Epidermal melanocyte (primary cell): ENCODE results near the gene SLC39A6.
"Not testable (repeated sequence)": the region's sequence is repeated elsewhere in the genome, so short reads cannot be mapped to it uniquely, and the experiment has no call there.

ENCODE experiments used
- DNase-seq: peaks from one replicate; pipeline ENCODE4 v3.0.0; 2011; ENCODE audit warnings: low spot score; ENCODE audit not compliant: insufficient read length

The SLC39A6 gene, protein sequence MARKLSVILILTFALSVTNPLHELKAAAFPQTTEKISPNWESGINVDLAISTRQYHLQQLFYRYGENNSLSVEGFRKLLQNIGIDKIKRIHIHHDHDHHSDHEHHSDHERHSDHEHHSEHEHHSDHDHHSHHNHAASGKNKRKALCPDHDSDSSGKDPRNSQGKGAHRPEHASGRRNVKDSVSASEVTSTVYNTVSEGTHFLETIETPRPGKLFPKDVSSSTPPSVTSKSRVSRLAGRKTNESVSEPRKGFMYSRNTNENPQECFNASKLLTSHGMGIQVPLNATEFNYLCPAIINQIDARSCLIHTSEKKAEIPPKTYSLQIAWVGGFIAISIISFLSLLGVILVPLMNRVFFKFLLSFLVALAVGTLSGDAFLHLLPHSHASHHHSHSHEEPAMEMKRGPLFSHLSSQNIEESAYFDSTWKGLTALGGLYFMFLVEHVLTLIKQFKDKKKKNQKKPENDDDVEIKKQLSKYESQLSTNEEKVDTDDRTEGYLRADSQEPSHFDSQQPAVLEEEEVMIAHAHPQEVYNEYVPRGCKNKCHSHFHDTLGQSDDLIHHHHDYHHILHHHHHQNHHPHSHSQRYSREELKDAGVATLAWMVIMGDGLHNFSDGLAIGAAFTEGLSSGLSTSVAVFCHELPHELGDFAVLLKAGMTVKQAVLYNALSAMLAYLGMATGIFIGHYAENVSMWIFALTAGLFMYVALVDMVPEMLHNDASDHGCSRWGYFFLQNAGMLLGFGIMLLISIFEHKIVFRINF

GRCh38 chr18:36129300-36130038 is at the start of gene SLC39A6, which contains the start of gene ELP2:
TSS of gene SLC39A6 (minus strand) at chr18:36129340. CDS start at chr18:36127007, 2,333 bp downstream.
TSS of gene ELP2 (plus strand) at chr18:36129899. CDS start at chr18:36129934, 35 bp downstream.
- peak; percentile 92 for DNase-seq

GRCh38 chr18:36177913-36178312 is 48.8 kb upstream of the SLC39A6 start:
- no peak for DNase-seq

DNA sequence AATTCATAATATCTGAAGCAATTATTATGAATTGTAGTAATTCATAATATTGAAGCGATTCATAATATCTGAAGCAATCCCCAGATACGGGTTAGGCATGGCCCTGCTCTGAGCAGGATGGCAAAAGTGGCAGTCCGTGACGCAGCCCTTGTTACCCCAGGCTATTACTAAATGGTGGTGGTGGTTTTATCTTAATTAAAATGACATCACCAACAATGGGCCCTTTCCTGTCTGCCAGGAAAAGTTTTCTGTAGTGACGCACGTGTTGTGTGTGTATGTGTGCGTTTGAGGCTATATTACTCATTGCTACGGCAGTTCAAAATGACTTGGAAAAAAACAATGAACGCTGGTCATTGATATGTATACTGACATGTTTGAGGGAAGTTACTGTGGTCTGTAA is 47.6 kb upstream of the SLC39A6 start:
- no peak for DNase-seq

GRCh38 chr18:36176177-36176584 is 47.0 kb upstream of the SLC39A6 start:
- DNase-seq: no peak

GRCh38 chr18:36175481-36175880 is 46.3 kb upstream of the SLC39A6 start:
- DNase-seq: no peak

DNA sequence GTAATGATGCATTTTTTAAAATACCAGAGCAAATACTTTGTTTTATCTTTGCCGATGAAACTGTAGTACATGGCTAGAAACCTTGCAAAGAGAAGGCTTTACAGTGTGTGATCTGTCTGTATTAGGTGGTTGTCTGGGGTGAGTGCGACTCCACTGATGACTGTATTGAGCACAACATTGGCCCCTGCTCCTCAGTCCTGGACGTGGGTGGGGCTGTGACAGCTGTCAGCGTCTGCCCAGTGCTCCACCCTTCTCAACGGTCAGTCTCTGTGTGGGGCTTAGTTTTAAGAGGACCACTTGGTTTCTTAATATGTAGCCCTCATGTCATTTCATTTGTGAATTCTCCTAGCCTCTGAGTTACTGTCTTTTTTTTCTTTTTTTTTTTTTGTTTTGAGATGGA is 40.8 kb upstream of the SLC39A6 start:
- DNase-seq: no peak

GRCh38 chr18:36168296-36168695 is 39.2 kb upstream of the SLC39A6 start:
- not testable (repeated sequence) for DNase-seq

- no peak for DNase-seq
Observed at GRCh38 chr18:36167692-36168218, 38.6 kb upstream of the SLC39A6 start.

GRCh38 chr18:36162981-36163380 is 33.8 kb upstream of the SLC39A6 start:
- DNase-seq: no peak

GRCh38 chr18:36160959-36161371 is 31.8 kb upstream of the SLC39A6 start:
- no peak for DNase-seq

- DNase-seq: peak; percentile 29
Observed at GRCh38 chr18:36158266-36158867, 29.2 kb upstream of the SLC39A6 start.

DNA sequence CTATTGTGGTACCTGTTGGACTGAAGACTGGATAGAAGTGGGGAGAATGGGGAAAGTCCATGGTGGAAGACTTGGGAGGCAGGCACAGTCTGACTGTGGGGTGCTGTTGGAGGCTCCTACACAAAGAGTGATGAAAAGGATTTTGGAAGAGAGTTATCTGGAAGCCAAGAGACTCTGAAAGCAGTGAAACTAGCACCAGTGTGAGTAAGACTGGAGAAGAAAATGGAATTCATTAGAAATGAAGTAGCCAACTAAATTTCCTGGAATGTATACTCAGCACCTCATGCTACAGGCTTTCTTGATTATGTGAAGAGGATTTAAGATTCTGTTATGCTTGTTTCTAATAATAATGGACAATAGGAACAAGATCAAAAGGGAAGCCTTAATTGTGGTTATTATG is 28.3 kb upstream of the SLC39A6 start:
- no peak for DNase-seq

- no peak for DNase-seq
Observed at GRCh38 chr18:36155851-36156757, 27.0 kb upstream of the SLC39A6 start.

DNA sequence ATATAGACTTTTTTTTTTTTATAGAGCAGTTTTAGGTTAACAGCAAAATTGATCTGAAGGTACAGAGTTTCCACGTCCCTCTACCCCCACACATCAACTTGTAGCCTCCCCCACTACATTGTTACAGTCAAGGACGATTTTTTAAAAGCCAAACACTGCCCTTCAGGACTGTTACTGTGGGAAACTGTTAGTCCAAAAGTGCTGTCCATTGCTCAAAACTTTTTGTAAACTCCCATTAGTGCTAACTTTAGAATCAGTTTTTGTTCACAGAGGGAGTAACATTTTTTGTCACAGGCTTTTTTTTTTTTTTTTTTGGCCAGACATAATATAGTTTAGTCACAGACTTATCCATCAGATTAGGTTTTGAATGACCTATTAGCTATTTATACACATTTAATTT is 24.6 kb upstream of the SLC39A6 start:
- no peak for DNase-seq

- no peak for DNase-seq
Observed at GRCh38 chr18:36153203-36153602, 24.1 kb upstream of the SLC39A6 start.

DNA sequence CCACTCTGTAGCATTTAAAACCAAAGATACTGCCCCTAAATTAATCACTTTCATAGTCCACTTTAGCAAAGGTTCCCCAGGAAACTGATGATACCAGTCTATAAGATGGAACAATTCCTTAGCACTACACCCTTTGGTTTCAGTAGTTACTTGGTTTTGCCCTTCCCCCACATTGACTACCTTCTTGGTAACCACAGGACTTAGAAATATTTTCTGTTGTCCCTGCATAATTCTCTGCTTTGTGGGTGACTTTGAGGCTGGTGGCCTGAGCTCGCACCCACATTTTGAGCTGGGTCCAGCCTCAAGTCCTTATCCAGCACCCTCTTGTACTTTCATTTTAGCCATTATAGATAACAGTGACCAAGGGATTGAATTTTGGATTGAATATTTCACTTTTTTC is 23.6 kb upstream of the SLC39A6 start:
- no peak for DNase-seq

DNA sequence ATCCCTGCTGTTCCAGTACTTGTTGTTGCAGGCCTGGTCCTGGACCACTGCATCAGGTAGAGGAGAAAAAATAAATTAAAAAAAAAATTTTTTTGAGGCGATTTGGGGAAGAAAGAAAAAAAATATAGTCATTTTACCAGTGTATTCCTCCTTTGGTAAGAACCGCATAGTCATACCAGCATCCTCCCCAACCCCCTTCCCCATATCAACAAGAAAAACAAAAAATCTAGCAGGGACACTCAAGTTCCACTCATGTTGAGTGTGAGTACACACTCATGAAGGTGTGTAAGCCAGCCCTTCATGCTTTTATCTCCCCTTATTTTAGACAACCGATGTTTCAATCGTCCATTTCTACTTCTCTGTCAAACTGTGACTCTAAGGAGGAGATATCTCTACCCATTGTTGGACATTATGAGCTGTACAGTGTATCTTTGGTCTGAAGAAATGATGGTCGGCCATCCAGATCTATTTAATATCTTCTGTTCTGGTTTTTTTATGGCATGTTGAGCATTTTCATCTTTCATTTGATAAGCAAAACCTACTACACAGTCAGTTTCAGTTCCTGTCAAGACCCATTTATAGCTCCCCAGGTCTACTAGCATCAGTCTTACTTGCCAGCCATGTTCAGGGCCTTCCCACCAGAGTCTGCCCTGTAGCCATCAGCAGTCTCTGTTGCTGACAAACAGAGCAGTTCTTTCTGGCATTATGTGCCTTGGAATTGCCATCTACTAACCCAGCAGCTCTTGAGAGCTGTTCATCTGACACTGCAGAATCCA is 20.6 kb upstream of the SLC39A6 start:
- DNase-seq: no peak

DNA sequence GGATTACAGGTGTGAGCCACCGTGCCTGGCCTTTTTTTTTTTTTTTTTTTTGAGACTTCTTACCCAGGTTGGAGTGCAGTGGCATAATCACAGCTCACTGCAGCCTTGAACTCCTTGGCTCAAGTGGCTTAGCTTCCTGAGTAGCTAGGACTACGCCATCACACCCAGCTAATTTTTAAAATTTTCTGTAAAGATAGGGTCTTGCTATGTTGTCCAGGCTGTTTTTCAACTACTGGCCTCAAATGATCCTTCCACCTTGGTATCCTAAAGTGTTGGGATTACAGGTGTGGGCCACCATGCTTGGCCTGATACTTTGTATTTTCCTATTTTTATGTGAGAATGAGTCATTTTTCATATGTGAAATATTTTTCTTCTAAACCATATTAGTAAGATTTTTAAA is 14.3 kb upstream of the SLC39A6 start:
- no peak for DNase-seq

- DNase-seq: no peak
Observed at GRCh38 chr18:36142751-36143150, 13.6 kb upstream of the SLC39A6 start.
